Measurements from ENCODE around the gene BACE1-AS.

BACE1-AS gene

GRCh38 chr11:117287668-117288067 lies 3.5 kb upstream of the BACE1-AS start:
- in situ Hi-C loops (cut with MboI; ENCODE audit: low sequenced_read_pairs): no loop called here

DNA sequence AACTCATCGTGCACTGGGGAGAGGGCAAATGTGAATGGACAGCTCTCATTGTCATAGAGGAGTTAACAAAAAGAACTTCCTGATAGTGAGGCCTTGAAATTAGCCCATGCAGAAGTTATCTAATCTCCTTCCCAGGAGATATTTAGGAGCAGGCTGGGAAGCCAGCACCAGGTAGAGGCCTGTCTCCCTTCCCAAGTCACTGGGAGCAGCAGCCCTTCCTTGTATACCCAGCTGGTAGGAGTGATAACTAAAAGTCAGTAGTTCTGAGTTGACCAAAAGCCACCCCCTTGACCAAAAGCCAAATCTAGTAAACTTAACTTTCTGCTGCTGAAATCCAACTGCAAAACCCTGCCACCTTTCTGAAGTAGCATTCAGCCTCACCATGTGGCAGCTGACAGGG lies 1.4 kb upstream of the BACE1-AS start:
- in situ Hi-C loops (cut with MboI; ENCODE audit: low sequenced_read_pairs): no loop called here

- in situ Hi-C loops (cut with MboI; ENCODE audit: low sequenced_read_pairs): no loop called here
These were observed 1.5 kb downstream of the BACE1-AS start for GRCh38 chr11:117292616-117293015.

DNA sequence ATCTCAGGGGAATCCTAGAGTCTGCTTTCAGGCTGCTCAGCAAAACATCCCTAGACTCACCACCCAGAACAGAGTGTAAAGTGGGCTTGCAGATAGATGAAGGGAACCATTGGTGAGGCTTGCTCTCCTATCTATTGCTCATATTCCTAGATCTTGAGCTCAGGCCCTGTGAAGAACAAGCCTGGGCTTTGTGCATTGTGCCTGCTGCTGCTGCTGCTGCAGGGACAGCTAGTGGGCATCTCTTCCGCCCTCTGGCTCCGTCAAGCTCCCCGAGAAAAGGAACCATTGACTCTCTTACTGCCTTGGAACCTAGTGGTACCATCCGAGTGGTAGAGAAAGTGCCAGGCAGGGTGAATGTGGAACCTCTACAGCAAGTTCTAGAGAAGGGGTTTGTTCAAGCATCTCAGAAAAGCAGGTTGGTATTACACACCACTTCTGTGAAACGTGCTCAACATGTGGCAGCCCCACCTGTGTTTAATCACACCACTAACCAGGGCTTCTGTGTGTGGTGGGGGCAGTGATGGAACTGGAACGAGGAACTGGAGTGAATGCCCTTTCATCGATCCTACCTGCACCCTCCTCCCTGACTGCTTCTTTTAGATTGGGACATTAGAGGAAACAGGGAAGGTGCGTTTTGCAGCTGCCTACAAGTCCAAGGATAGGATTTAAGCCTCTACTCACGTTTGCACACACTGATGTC lies 4.4 kb downstream of the BACE1-AS start:
- in situ Hi-C loops (cut with MboI; ENCODE audit: low sequenced_read_pairs): no loop called here

GRCh38 chr11:117296881-117297280 lies 5.7 kb downstream of the BACE1-AS start:
- in situ Hi-C loops (cut with MboI; ENCODE audit: low sequenced_read_pairs): no loop called here

GRCh38 chr11:117298195-117298594 lies 7.0 kb downstream of the BACE1-AS start:
- in situ Hi-C loops (cut with MboI; ENCODE audit: low sequenced_read_pairs): no loop called here

GRCh38 chr11:117299351-117300282 lies 8.5 kb downstream of the BACE1-AS start:
- in situ Hi-C loops (cut with MboI; ENCODE audit: low sequenced_read_pairs): no loop called here

- in situ Hi-C loops (cut with MboI; ENCODE audit: low sequenced_read_pairs): no loop called here
These were observed 9.1 kb downstream of the BACE1-AS start for GRCh38 chr11:117300283-117300663.

DNA sequence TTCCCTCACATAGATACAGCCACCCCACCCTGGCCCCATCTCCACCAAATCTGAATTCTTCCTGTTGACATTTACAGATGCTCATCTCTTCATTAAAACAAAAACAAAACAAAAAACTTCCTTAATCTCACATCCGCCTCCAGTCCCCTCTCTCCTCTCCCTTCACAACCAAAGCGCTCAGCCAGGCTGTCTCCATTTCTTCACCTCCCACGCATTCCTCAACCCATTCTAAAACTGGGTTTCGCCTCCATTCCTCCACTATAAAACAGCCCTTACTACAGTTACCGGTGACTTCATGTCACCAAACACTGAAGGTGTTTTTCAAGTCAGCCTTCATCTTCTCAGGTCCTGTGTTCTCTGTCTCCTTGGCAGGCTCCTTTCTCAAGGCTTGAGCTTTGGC lies 9.6 kb downstream of the BACE1-AS start:
- in situ Hi-C loops (cut with MboI; ENCODE audit: low sequenced_read_pairs): no loop called here

GRCh38 chr11:117302228-117302627 lies 11.1 kb downstream of the BACE1-AS start:
- in situ Hi-C loops (cut with MboI; ENCODE audit: low sequenced_read_pairs): no loop called here

DNA sequence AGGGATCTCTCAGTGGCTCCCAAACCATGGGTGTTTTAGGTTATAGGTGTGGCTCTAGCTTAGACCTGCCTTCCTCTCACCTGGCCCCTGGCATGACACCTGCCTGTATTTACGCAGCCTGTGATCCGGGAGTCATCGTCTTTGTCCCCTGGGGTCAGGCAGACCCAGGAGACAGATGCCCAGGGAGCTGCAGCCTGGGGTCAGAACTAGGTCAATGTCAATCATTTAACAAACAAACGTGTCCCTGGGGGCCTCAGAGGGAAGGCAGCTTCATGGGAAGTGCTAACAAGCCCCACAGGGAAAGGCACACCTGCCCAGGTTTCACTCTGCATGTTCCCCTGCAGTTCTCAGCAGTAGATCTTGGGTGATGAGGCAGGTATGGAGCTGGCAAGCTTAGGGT lies 12.0 kb downstream of the BACE1-AS start:
- in situ Hi-C loops (cut with MboI; ENCODE audit: low sequenced_read_pairs): no loop called here

GRCh38 chr11:117303646-117304315 lies 12.6 kb downstream of the BACE1-AS start:
- in situ Hi-C loops (cut with MboI; ENCODE audit: low sequenced_read_pairs): no loop called here

DNA sequence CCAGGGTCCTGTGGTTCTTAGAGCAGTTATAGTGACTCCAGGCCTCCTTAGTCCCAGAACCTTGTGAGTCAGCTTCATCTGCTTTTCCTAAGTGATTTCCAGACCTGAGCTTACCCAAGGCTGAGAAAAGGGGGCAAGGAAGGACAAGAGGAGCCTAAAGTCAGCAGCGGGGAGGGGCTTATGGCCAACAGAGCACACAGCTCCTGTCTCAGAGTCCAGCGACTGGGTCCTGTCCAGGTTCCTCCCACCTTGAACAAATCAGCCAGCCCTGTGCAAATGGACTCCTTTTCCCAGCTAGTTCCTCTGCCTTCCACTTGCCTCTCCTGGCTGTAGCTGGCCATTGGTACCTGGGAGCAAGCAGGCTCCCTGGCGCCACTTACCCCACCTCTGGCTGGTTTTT lies 14.0 kb downstream of the BACE1-AS start:
- in situ Hi-C loops (cut with MboI; ENCODE audit: low sequenced_read_pairs): no loop called here

- in situ Hi-C loops (cut with MboI; ENCODE audit: low sequenced_read_pairs): no loop called here
These were observed 18.2 kb downstream of the BACE1-AS start for GRCh38 chr11:117309310-117309709.

- in situ Hi-C loops (cut with MboI; ENCODE audit: low sequenced_read_pairs): no loop called here
These were observed 21.9 kb downstream of the BACE1-AS start for GRCh38 chr11:117313091-117313490.

GRCh38 chr11:117313828-117314768 lies 23.0 kb downstream of the BACE1-AS start:
- in situ Hi-C loops (cut with MboI; ENCODE audit: low sequenced_read_pairs): no loop called here

GRCh38 chr11:117314840-117315239 lies 23.7 kb downstream of the BACE1-AS start:
- in situ Hi-C loops (cut with MboI; ENCODE audit: low sequenced_read_pairs): no loop called here

DNA sequence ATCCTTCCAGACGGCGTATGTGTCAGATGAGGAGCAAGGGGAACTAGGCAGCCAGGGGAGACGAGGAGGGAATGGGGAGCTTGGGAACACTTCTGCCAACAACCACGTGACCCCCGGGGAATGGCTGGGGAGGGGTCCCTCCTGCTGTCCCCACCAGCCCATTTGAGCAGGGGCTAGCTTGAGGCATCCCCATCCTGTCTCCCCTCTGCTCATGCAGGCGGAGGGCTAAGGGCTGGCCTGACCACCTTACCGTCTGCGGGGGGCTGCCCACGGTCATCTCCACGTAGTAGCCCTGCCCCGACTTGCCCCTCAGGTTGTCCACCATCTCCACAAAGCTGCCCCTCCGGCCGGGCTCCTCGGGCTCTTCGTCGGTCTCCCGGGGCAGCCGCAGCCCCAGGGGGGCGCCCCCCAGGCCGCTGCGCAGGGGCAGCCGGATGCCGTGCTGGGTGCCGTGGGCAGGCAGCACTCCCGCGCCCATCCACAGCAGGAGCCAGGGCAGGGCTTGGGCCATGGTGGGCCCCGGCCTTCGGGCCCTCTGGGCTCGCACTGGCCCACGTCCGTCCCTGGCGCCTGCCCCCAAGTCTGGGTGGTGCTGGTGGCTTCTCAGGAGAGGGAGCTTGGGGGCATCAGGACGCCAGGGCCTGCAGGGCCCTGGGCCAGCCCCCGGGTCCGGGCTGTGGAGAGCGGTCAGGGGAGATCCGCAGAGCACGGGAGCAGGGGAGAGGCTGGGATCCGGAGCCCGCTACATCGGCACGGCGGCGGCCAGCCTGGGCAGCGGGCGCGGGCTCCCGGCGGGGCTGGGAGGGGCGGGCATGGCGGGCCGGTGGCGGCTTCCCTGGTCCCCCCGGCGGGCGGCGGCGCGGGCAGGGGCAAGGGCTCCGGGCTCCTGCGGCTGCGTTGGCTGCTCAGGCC lies 24.4 kb downstream of the BACE1-AS start:
- in situ Hi-C loops (cut with MboI; ENCODE audit: low sequenced_read_pairs): no loop called here

GRCh38 chr11:117316197-117316961 lies 25.2 kb downstream of the BACE1-AS start, which contains the start of gene BACE1:
Gene BACE1 (minus strand): TSS chr11:117316256. CDS start chr11:117315795, 461 bp downstream.
- in situ Hi-C loops (cut with MboI; ENCODE audit: low sequenced_read_pairs): no loop called here

Measured in hTERT RPE-1 (cell line).